GM20000 (cell line): ENCODE measurements around the gene SPRED1.

Source experiments
- DNase-seq: peaks from one replicate; pipeline ENCODE4 v3.0.0; 2012; ENCODE audit warnings: low spot score
- TF ChIP-seq, protein P1 (sequence below): IDR thresholded peaks from 2 replicates; pipeline ENCODE4 v1.5.1; 2012; ENCODE audit warnings: mild to moderate bottlenecking, control low read depth; ENCODE audit errors: extremely low read depth, missing control alignments

The SPRED1 gene

GRCh38 chr15:38389924-38390542 is 137.4 kb downstream of the SPRED1 start:
- TF ChIP-seq, protein P1, sequence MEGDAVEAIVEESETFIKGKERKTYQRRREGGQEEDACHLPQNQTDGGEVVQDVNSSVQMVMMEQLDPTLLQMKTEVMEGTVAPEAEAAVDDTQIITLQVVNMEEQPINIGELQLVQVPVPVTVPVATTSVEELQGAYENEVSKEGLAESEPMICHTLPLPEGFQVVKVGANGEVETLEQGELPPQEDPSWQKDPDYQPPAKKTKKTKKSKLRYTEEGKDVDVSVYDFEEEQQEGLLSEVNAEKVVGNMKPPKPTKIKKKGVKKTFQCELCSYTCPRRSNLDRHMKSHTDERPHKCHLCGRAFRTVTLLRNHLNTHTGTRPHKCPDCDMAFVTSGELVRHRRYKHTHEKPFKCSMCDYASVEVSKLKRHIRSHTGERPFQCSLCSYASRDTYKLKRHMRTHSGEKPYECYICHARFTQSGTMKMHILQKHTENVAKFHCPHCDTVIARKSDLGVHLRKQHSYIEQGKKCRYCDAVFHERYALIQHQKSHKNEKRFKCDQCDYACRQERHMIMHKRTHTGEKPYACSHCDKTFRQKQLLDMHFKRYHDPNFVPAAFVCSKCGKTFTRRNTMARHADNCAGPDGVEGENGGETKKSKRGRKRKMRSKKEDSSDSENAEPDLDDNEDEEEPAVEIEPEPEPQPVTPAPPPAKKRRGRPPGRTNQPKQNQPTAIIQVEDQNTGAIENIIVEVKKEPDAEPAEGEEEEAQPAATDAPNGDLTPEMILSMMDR = peak; percentile 96
- DNase-seq = peak; percentile 65

DNA sequence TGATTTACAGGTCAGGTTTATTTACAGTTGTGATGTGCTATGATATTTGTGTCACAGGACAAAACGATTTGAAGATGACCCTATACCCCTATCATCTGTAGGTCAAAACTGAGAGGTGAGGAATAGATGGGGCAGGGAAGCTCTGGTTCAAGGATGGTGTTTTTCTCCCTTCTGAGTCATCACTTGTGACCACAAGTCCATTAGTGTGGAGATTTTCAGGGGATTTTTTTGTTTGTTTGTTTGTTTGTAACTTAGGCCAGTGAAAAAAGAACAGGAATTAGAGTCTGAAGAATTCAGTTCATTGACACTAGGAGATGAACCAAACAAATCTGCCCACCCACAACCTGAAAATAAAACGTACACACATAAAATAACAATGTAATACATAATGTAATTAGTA is 138.6 kb downstream of the SPRED1 start:
- DNase-seq = no peak
- TF ChIP-seq, protein P1 = no peak

GRCh38 chr15:38398134-38398533 is 145.5 kb downstream of the SPRED1 start:
- TF ChIP-seq, protein P1 = no peak
- DNase-seq = no peak

DNA sequence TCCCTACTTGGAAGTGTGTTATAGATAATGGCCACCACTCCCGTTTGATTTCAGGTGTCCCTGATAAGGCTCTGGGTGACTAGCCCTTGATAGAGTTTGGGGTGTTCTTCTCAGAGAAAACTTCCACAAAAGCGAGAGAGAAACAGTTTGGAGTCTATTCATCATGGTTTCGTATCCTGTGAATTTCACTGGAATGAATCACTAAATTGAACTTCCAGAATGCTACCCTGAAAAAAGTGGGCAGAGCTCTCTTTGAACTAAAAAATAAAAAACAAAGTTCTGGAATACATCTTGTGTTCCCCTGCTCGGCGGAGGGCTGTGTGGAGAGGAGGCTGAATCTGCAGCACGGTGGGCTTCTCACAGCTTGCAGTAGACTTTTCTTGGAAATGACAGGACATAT is 148.5 kb downstream of the SPRED1 start:
- TF ChIP-seq, protein P1 = no peak
- no peak for DNase-seq

GRCh38 chr15:38401701-38402100 is 149.1 kb downstream of the SPRED1 start:
- TF ChIP-seq, protein P1 = no peak

GRCh38 chr15:38406436-38406835 is 153.8 kb downstream of the SPRED1 start:
- DNase-seq = no peak
- TF ChIP-seq, protein P1 = no peak

More at GRCh38 chr15:38401701-38402100, 149.1 kb downstream of the SPRED1 start:
- no peak for DNase-seq
